Measurements from ENCODE around the gene ATIC.

Gene ATIC

GRCh38 chr2:215332872-215333595 is 21.2 kb downstream of the ATIC start:
- Histone ChIP-seq H3K79me2 (ENCODE audit: insufficient read depth, low read length) (peaks cover 9% of the 10 kb centered on the region; the same call in 1 of the 2 replicates), H2AFZ (ENCODE audit: low read length) (no peak overlapping the region), H3F3A (ENCODE audit: low read depth) (no peaks in the 10 kb centered on the region; the same call in 1 of the 2 replicates), H3K27me3 (ENCODE audit: insufficient read depth, low read length, poor library complexity, severe bottlenecking) (no peaks in the 10 kb centered on the region), H4K20me1 (ENCODE audit: insufficient read depth, low read length, poor library complexity, severe bottlenecking) (peaks cover 13% of the 10 kb centered on the region), H3K9me3 (ENCODE audit: insufficient read depth, low read depth, low read length) (no peaks in the 10 kb centered on the region), H3K4me2 (ENCODE audit: low read depth, low read length, poor library complexity, severe bottlenecking) (no peak overlapping the region), H3K36me3 (ENCODE audit: insufficient read depth, low read length) (peaks cover 89% of the 10 kb centered on the region), H3K4me3 (ENCODE audit: low read length, poor library complexity, severe bottlenecking) (no peak overlapping the region), H3K9ac (ENCODE audit: low read depth, low read length, poor library complexity, severe bottlenecking) (no peak overlapping the region), H3K4me1 (ENCODE audit: insufficient read depth, low read length, poor library complexity, severe bottlenecking) (peaks cover 12% of the 10 kb centered on the region), H3K9me2 (replicated peaks; ENCODE audit: low read depth, low read length) (no peaks in the 10 kb centered on the region)
- TF ChIP-seq EZH2phosphoT487 (IDR thresholded peaks at IDR 0.05; ENCODE audit: borderline replicate concordance), result no peak
- TF ChIP-seq CTCF (conservative IDR thresholded peaks at IDR 0.05; ENCODE audit: low read length), result no peak

GRCh38 chr2:215338883-215339679 is 27.2 kb downstream of the ATIC start:
- no peak for TF ChIP-seq EZH2phosphoT487 (IDR thresholded peaks at IDR 0.05; ENCODE audit: borderline replicate concordance)
- H3K79me2 ChIP-seq (ENCODE audit: insufficient read depth, low read length), result no peaks in the 10 kb centered on the region
- H3K27me3 ChIP-seq (ENCODE audit: insufficient read depth, low read length, poor library complexity, severe bottlenecking), result no peaks in the 10 kb centered on the region
- H3K4me1 ChIP-seq (ENCODE audit: insufficient read depth, low read length, poor library complexity, severe bottlenecking), result no peaks in the 10 kb centered on the region
- H3F3A ChIP-seq (ENCODE audit: low read depth), result no peaks in the 10 kb centered on the region
- no peaks in the 10 kb centered on the region for H3K9me3 ChIP-seq (ENCODE audit: insufficient read depth, low read depth, low read length)
- H3K4me3 ChIP-seq (ENCODE audit: low read length, poor library complexity, severe bottlenecking), result no peak overlapping the region
- H2AFZ ChIP-seq (ENCODE audit: low read length), result no peak overlapping the region
- peaks cover 6% of the 10 kb centered on the region for H4K20me1 ChIP-seq (ENCODE audit: insufficient read depth, low read length, poor library complexity, severe bottlenecking)
- H3K36me3 ChIP-seq (ENCODE audit: insufficient read depth, low read length), result peaks cover 94% of the 10 kb centered on the region
- no peak overlapping the region for H3K4me2 ChIP-seq (ENCODE audit: low read depth, low read length, poor library complexity, severe bottlenecking)
- no peak overlapping the region for H3K9ac ChIP-seq (ENCODE audit: low read depth, low read length, poor library complexity, severe bottlenecking)
- no peaks in the 10 kb centered on the region for H3K9me2 ChIP-seq (replicated peaks; ENCODE audit: low read depth, low read length)

- Histone ChIP-seq H3K4me2 (ENCODE audit: low read depth, low read length, poor library complexity, severe bottlenecking) (no peak overlapping the region), H3K4me3 (ENCODE audit: low read length, poor library complexity, severe bottlenecking) (no peak overlapping the region), H3K79me2 (ENCODE audit: insufficient read depth, low read length) (no peaks in the 10 kb centered on the region), H3K27me3 (ENCODE audit: insufficient read depth, low read length, poor library complexity, severe bottlenecking) (no peaks in the 10 kb centered on the region), H3K4me1 (ENCODE audit: insufficient read depth, low read length, poor library complexity, severe bottlenecking) (no peaks in the 10 kb centered on the region), H3K9ac (ENCODE audit: low read depth, low read length, poor library complexity, severe bottlenecking) (no peak overlapping the region), H3F3A (ENCODE audit: low read depth) (no peaks in the 10 kb centered on the region), H2AFZ (ENCODE audit: low read length) (no peak overlapping the region), H3K9me3 (ENCODE audit: insufficient read depth, low read depth, low read length) (no peaks in the 10 kb centered on the region), H4K20me1 (ENCODE audit: insufficient read depth, low read length, poor library complexity, severe bottlenecking) (no peaks in the 10 kb centered on the region), H3K36me3 (ENCODE audit: insufficient read depth, low read length) (peaks cover 83% of the 10 kb centered on the region), H3K9me2 (replicated peaks; ENCODE audit: low read depth, low read length) (no peaks in the 10 kb centered on the region)
- TF ChIP-seq EZH2phosphoT487 (IDR thresholded peaks at IDR 0.05; ENCODE audit: borderline replicate concordance) (no peak), CTCF (conservative IDR thresholded peaks at IDR 0.05; ENCODE audit: low read length) (no peak)
Observed at GRCh38 chr2:215347878-215348277, 36.0 kb downstream of the ATIC start.
